Stimulated activated CD4-positive, alpha-beta T cell treated with anti-CD3 and anti-CD28 coated beads, Interleukin-12 subunit alpha, Interleukin-12 subunit beta, amount 100 ng/mL, for 4 hours (primary cell): ENCODE results near the gene TLCD5.

ENCODE experiments used
- DNase-seq: peaks from one replicate; pipeline ENCODE4 v3.0.0-alpha.2; 2020

Gene TLCD5

GRCh38 chr11:120324932-120325810, at the start of gene TLCD5:
Gene TLCD5 (plus strand): TSS chr11:120325299. CDS start chr11:120327442, 2,143 bp downstream.
- peak; percentile 38 for DNase-seq

GRCh38 chr11:120279502-120279901, 45.6 kb upstream of the TLCD5 start:
- no peak for DNase-seq

GRCh38 chr11:120280600-120281051, 44.5 kb upstream of the TLCD5 start:
- DNase-seq: no peak

- DNase-seq: no peak
These were observed 43.8 kb upstream of the TLCD5 start for GRCh38 chr11:120281143-120281795.

GRCh38 chr11:120283124-120283523, 42.0 kb upstream of the TLCD5 start:
- DNase-seq: no peak

GRCh38 chr11:120284272-120284671, 40.8 kb upstream of the TLCD5 start:
- DNase-seq: no peak

- no peak for DNase-seq
These were observed 39.8 kb upstream of the TLCD5 start for GRCh38 chr11:120285256-120285655.

GRCh38 chr11:120288021-120288420, 37.1 kb upstream of the TLCD5 start:
- no peak for DNase-seq

- no peak for DNase-seq
These were observed 35.7 kb upstream of the TLCD5 start for GRCh38 chr11:120289426-120289825.

- DNase-seq: no peak
These were observed 34.1 kb upstream of the TLCD5 start for GRCh38 chr11:120290956-120291355.

- DNase-seq: no peak
These were observed 31.9 kb upstream of the TLCD5 start for GRCh38 chr11:120293038-120293800.

GRCh38 chr11:120294096-120294495, 31.0 kb upstream of the TLCD5 start:
- DNase-seq: no peak

GRCh38 chr11:120295099-120295498, 30.0 kb upstream of the TLCD5 start:
- DNase-seq: no peak

GRCh38 chr11:120296554-120296953, 28.5 kb upstream of the TLCD5 start:
- no peak for DNase-seq

GRCh38 chr11:120298461-120298860, 26.6 kb upstream of the TLCD5 start:
- DNase-seq: no peak

- no peak for DNase-seq
These were observed 22.9 kb upstream of the TLCD5 start for GRCh38 chr11:120302001-120302805.

GRCh38 chr11:120303004-120303637, 22.0 kb upstream of the TLCD5 start:
- DNase-seq: peak; percentile 53

GRCh38 chr11:120304526-120304925, 20.6 kb upstream of the TLCD5 start:
- DNase-seq: no peak

GRCh38 chr11:120305286-120305685, 19.8 kb upstream of the TLCD5 start:
- no peak for DNase-seq

GRCh38 chr11:120306519-120307242, 18.4 kb upstream of the TLCD5 start:
- no peak for DNase-seq

- no peak for DNase-seq
These were observed 17.6 kb upstream of the TLCD5 start for GRCh38 chr11:120307476-120307875.
